ENCODE data around the gene ZNF318. TPM values are rescaled to one million over a fixed set of nuclear protein-coding genes. Genes with fewer than 3 reads are reported as not detected.
A peak's percentile ranks its signal among the peaks of the same experiment; 100 is the strongest.
"Not testable (repeated sequence)": the region's sequence is repeated elsewhere in the genome, so short reads cannot be mapped to it uniquely, and the experiment has no call there.

The ZNF318 gene
- total RNA-seq, 1 donor from 2014 or later = 16.4 TPM

- Histone ChIP-seq H3K9me3 (no peaks in the 10 kb centered on the region), H3K27me3 (no peaks in the 10 kb centered on the region), H3K27ac (no peak overlapping the region), H3K4me3 (peak overlapping the region; percentile 75), H3K36me3 (peaks cover 27% of the 10 kb centered on the region), H3K4me1 (peaks cover 22% of the 10 kb centered on the region)
- no peak for DNase-seq
- ATAC-seq = peak; percentile 6
- TF ChIP-seq CTCF (IDR thresholded peaks at IDR 0.05) = no peak
- intact Hi-C loops (cut with DNase I) = no loop called here
These were observed 2.0 kb downstream of the ZNF318 start for GRCh38 chr6:43367245-43367984.

- H3K4me3 ChIP-seq = no peak overlapping the region
- H3K9me3 ChIP-seq = no peaks in the 10 kb centered on the region
- ATAC-seq = no peak
- peaks cover 68% of the 10 kb centered on the region for H3K36me3 ChIP-seq
- H3K27ac ChIP-seq = no peak overlapping the region
- H3K4me1 ChIP-seq = no peaks in the 10 kb centered on the region
- H3K27me3 ChIP-seq = no peaks in the 10 kb centered on the region
- no peak for DNase-seq
- intact Hi-C loops (cut with DNase I) = no loop called here
- no peak for TF ChIP-seq CTCF (IDR thresholded peaks at IDR 0.05)
These were observed 8.2 kb downstream of the ZNF318 start for GRCh38 chr6:43361269-43361668.

- H3K36me3 ChIP-seq = peaks cover 75% of the 10 kb centered on the region
- intact Hi-C loops (cut with DNase I) = no loop called here
- H3K9me3 ChIP-seq = no peaks in the 10 kb centered on the region
- no peak overlapping the region for H3K27ac ChIP-seq
- H3K4me1 ChIP-seq = no peaks in the 10 kb centered on the region
- DNase-seq = no peak
- no peak for ATAC-seq
- H3K27me3 ChIP-seq = no peaks in the 10 kb centered on the region
- no peak overlapping the region for H3K4me3 ChIP-seq
- TF ChIP-seq CTCF (IDR thresholded peaks at IDR 0.05) = no peak
These were observed 9.6 kb downstream of the ZNF318 start for GRCh38 chr6:43359831-43360230.

- intact Hi-C loops (cut with DNase I) = no loop called here
- DNase-seq = no peak
- Histone ChIP-seq H3K4me1 (no peaks in the 10 kb centered on the region), H3K9me3 (no peaks in the 10 kb centered on the region), H3K27ac (no peak overlapping the region), H3K4me3 (no peak overlapping the region), H3K36me3 (peaks cover 75% of the 10 kb centered on the region), H3K27me3 (no peaks in the 10 kb centered on the region)
- ATAC-seq = no peak
- no peak for TF ChIP-seq CTCF (IDR thresholded peaks at IDR 0.05)
These were observed 10.1 kb downstream of the ZNF318 start for GRCh38 chr6:43359381-43359780.

GRCh38 chr6:43355862-43356590 is 13.4 kb downstream of the ZNF318 start:
- peak; percentile 9 for TF ChIP-seq CTCF (IDR thresholded peaks at IDR 0.05)
- H3K27ac ChIP-seq = no peak overlapping the region
- intact Hi-C loops (cut with DNase I) = no loop called here
- H3K4me1 ChIP-seq = no peaks in the 10 kb centered on the region
- H3K27me3 ChIP-seq = no peaks in the 10 kb centered on the region
- peaks cover 64% of the 10 kb centered on the region for H3K36me3 ChIP-seq
- no peaks in the 10 kb centered on the region for H3K9me3 ChIP-seq
- H3K4me3 ChIP-seq = no peak overlapping the region
- peak; percentile 48 for ATAC-seq
- DNase-seq = no peak

- ATAC-seq; H3K27ac ChIP-seq; DNase-seq; intact Hi-C loops (cut with DNase I); H3K4me1 ChIP-seq; H3K9me3 ChIP-seq; H3K4me3 ChIP-seq; H3K27me3 ChIP-seq: not testable (repeated sequence)
- H3K36me3 ChIP-seq = peaks cover 75% of the 10 kb centered on the region
These were observed 17.5 kb downstream of the ZNF318 start for GRCh38 chr6:43351951-43352350.
